ENCODE results near the gene FAM131B. TPM values are rescaled to one million over a fixed set of nuclear protein-coding genes. Genes with fewer than 3 reads are reported as not detected.

The FAM131B gene
- total and polyA plus RNA-seq, 2 of the 8 experiments (the other 6 are each of a cell fraction or from before 2014, with no cell fraction given) = 23.1 to 38.2 TPM

DNA sequence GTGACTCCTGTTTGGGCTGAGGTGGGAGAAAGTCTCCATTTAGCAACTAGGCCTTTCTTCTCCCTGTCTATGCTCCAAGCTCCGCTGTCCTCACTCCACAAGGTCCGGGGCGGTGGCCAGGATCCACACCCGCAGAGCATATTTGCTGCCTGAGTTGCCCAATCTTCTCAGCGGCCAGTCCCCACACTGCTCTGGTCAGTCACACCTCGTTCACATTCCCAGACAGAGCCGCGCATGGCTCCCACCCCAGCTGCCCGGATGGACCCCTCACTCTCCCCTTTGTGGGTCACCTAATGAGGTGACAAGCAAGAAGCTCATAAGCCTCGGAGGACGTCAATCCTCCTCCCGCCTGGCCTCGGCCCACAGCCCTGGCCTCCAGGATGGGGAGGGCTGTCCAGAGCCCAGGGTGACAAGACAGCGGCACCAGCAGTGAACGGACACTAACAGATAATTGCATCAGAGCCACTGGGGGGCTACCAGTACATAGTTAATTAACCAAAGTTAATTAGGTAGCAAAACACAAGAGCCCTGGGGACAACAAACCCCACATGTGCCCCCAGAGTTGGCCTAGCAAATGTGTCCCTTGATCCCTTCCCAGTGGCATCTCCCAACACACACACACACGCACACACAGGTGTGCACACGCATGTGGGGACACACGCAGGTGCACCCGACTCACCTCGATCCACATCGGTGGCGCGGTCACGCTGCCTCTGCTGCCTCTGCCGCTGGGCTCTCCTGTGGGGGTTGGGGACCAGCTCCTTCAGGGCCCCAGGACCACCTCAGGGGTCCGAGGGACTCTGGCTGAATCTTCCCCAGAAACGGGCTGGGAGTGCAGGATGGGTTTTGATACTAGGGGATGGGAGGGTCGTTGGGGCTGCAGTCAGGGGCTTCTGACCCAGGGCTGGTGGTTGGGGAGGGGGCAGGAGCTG lies 34.4 kb upstream of the FAM131B start:
- H2BK12ac ChIP-seq (ENCODE audit: low read depth, low read length) = no peak overlapping the region
- no peaks in the 10 kb centered on the region for H3K4me1 ChIP-seq (replicated peaks in 1 of 4; ENCODE audit: control insufficient read depth in 3 of 4, insufficient read depth in 4 of 4, low read length in 3 of 4)
- CTCF ChIA-PET (ENCODE audit: partially characterized antibody) = interaction anchor here (0.5 to 23.5 kb wide), 10 partner anchors 8 to 1792 kb away, joined by 3 to 359 read pairs (median 6); partner anchors contain the start of genes EPHA1 and ZYX
- H2BK5ac ChIP-seq (ENCODE audit: low read depth, low read length) = no peak overlapping the region; the same call in 1 of the 2 replicates
- FAIRE-seq (no peak), DNase-seq (ENCODE audit: low read depth in 1 of 2, low spot score in 2 of 2) (no peak)
- peaks cover 11 to 31% of the 10 kb centered on the region in 2 experiments for H4K20me1 ChIP-seq (replicated peaks in 1 of 2; ENCODE audit: control insufficient read depth in 1 of 2, insufficient read depth in 2 of 2, low read length in 2 of 2)
- no peaks in the 10 kb centered on the region for H3K27me3 ChIP-seq (replicated peaks in 1 of 4; ENCODE audit: control insufficient read depth in 3 of 4, extremely low read depth in 1 of 4, insufficient read depth in 3 of 4, low read length in 3 of 4)
- H3K23ac ChIP-seq (ENCODE audit: insufficient read length) = no peak overlapping the region
- H3K36me3 ChIP-seq (ENCODE audit: control insufficient read depth in 2 of 4, insufficient read depth in 4 of 4, low read length in 3 of 4) = peaks cover 54 to 92% (median 87%) of the 10 kb centered on the region in 4 experiments
- no peak overlapping the region for H3K27ac ChIP-seq (ENCODE audit: low read depth, low read length)
- H3K4me3 ChIP-seq (ENCODE audit: extremely low read depth in 1 of 4, insufficient read depth in 2 of 4, low read depth in 3 of 4, low read length in 4 of 4) = no peak overlapping the region
- H3K9ac ChIP-seq (replicated peaks in 1 of 4; ENCODE audit: extremely low read depth in 1 of 4, low read depth in 3 of 4, low read length in 3 of 4) = no peak overlapping the region
- no peak overlapping the region for H4K91ac ChIP-seq (replicated peaks; ENCODE audit: insufficient read length, low read length)
- no peaks in the 10 kb centered on the region for H3K9me3 ChIP-seq (ENCODE audit: insufficient read depth in 2 of 2, low read depth in 1 of 2, low read length in 1 of 2)
- no peak overlapping the region for H2BK120ac ChIP-seq (replicated peaks; ENCODE audit: low read depth, low read length)
- no peak overlapping the region for H3K4me2 ChIP-seq (ENCODE audit: insufficient read depth in 1 of 2, low read depth in 2 of 2, low read length in 2 of 2)
- POLR2A ChIA-PET (ENCODE audit: partially characterized antibody) = interaction anchor here (1.2 to 25.2 kb wide), 5 partner anchors 6 to 140 kb away, joined by 3 to 518 read pairs (median 46); partner anchors contain the start of genes EPHA1 and ZYX
- H3K18ac ChIP-seq (ENCODE audit: extremely low read depth, low read length) = no peak overlapping the region
- H4K8ac ChIP-seq (ENCODE audit: extremely low read depth, insufficient read depth, low read length) = no peak overlapping the region
- H3K79me2 ChIP-seq (ENCODE audit: control insufficient read depth in 1 of 2, insufficient read depth in 2 of 2, low read length in 2 of 2) = peaks cover 0 to 5% of the 10 kb centered on the region in 2 experiments; a peak in 2 of 4 replicates
- WGBS, 2 experiments (ENCODE audit: extremely low coverage in 1 of 2, insufficient coverage in 1 of 2, insufficient read length in 1 of 2, insufficient replicate concordance in 2 of 2, low coverage in 1 of 2, low lambda C conversion rate in 2 of 2, missing lambda C conversion rate in 1 of 2) = 87% methylated on average over 27 of the region's 28 CpGs; no CpG with 5 or more reads in 1 of the 2 experiments
- no peak overlapping the region for H4K5ac ChIP-seq (ENCODE audit: insufficient read length, low read depth, low read length)
- peaks cover 5% of the 10 kb centered on the region; the same call in 1 of the 2 replicates for H3K79me1 ChIP-seq (ENCODE audit: low read depth, low read length)
- H3K23me2 ChIP-seq (ENCODE audit: low read depth, low read length) = no peaks in the 10 kb centered on the region
- no peak overlapping the region for H3K56ac ChIP-seq (replicated peaks; ENCODE audit: insufficient read length, low read depth, low read length)
- no peak overlapping the region for H2BK15ac ChIP-seq (ENCODE audit: low read length)
- no peak overlapping the region for H3K4ac ChIP-seq (replicated peaks; ENCODE audit: insufficient read length, low read depth, low read length)
- no peak overlapping the region for H2BK20ac ChIP-seq (ENCODE audit: low read length)
- H2AFZ ChIP-seq (ENCODE audit: low read length) = no peak overlapping the region
- H3K14ac ChIP-seq (ENCODE audit: insufficient read length) = no peak overlapping the region
- no peak overlapping the region for H2AK5ac ChIP-seq (ENCODE audit: low read depth, low read length)
- TF ChIP-seq POU5F1 (IDR thresholded peaks at IDR 0.05; ENCODE audit: low read depth, low read length) (no peak), JUND (IDR thresholded peaks at IDR 0.05; ENCODE audit: low read length) (no peak), KDM5A (IDR thresholded peaks at IDR 0.05; ENCODE audit: low read length) (no peak), ZNF274 (IDR thresholded peaks at IDR 0.05; ENCODE audit: borderline replicate concordance, extremely low read depth, low read length) (no peak), SP1 (IDR thresholded peaks at IDR 0.05; ENCODE audit: low read depth, low read length) (no peak), RAD21 (IDR thresholded peaks at IDR 0.05 in 1 of 2, conservative IDR thresholded peaks at IDR 0.05 in 1 of 2; ENCODE audit: low read depth in 2 of 2, low read length in 2 of 2) (no peak), TAF1 (IDR thresholded peaks at IDR 0.05; ENCODE audit: low read depth, low read length) (no peak), EGR1 (IDR thresholded peaks at IDR 0.05; ENCODE audit: borderline replicate concordance, low read depth, low read length) (no peak), TAF7 (optimal IDR thresholded peaks at IDR 0.05; ENCODE audit: borderline replicate concordance, low read depth, low read length) (no peak), RXRA (IDR thresholded peaks at IDR 0.05; ENCODE audit: insufficient read depth, low read depth, low read length) (no peak), CTBP2 (IDR thresholded peaks at IDR 0.05; ENCODE audit: borderline replicate concordance, insufficient read depth, insufficient read length, low read length) (no peak), YY1 (IDR thresholded peaks at IDR 0.05; ENCODE audit: low read depth, low read length) (no peak)
